Fibroblast of skin of left biceps (primary cell): ENCODE data around the gene TRIM60.
"Not testable (repeated sequence)": the region's sequence is repeated elsewhere in the genome, so short reads cannot be mapped to it uniquely, and the experiment has no call there.

Source experiments
- DNase-seq, 2 experiments: peaks; one replicate each; pipeline ENCODE4 v3.0.0-alpha.2; 2013; ENCODE audit warnings: low read depth in 2 of 2

TRIM60 gene

GRCh38 chr4:165031436-165032211 is at the start of gene TRIM60:
Gene TRIM60, plus strand, starts transcription at chr4:165031999. Its CDS starts 8,074 bp downstream, at chr4:165040073.
- no peak for DNase-seq

DNA sequence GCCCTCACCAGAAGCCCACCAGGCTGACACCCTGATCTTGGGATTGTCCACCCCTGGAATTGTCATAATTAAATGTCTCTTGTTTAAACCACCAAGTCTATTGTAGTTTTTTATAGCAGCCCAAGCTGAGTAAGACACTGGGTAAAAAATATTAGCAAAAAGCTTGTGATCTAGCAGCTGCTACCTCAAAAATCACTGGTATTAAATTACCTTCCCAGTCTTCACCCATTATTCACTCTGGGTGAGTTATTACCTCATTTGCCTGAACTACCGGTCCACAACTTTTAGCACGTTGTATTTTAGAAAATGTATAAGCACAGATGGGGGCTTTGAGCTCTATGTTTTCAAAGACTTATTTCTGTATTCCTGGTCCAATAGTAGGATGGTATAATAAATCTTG is 42.3 kb upstream of the TRIM60 start:
- DNase-seq: no peak

- DNase-seq: not testable (repeated sequence)
Measured at GRCh38 chr4:164990786-164991185, 41.0 kb upstream of the TRIM60 start.

DNA sequence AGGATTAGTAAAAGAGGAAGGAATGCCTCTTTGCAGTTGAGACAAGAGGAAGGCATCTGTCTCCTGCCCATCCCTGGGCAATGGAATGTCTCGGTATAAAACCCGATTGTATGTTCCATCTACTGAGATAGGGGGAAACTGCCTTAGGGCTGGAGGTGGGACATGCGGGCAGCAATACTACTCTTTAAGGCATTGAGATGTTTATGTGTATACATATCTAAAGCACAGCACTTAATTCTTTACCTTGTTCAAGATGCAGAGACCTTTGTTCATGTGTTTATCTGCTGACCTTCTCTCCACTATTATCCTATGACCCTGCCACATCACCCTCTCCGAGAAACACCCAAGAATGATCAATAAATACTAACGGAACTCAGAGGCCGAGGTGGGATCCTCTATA is 35.7 kb upstream of the TRIM60 start:
- DNase-seq: not testable (repeated sequence)

GRCh38 chr4:164997324-164997723 is 34.5 kb upstream of the TRIM60 start:
- DNase-seq: no peak

DNA sequence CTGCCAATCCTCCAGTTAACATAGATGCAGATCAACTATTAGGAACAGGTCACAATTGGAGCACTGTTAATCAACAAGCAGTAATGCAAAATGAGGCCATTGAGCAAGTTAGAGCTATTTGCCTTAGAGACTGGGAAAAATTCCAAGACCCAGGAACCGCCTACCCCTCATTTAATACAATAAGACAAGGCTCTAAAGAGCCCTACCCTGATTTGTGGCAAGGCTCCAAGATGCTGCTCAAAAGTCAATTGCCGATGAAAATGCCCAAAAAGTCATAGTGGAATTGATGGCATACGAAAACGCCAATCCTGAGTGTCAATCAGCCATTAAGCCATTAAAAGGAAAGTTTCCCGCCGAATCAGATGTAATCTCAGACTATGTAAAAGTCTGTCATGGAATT is 33.9 kb upstream of the TRIM60 start:
- DNase-seq: no peak

DNA sequence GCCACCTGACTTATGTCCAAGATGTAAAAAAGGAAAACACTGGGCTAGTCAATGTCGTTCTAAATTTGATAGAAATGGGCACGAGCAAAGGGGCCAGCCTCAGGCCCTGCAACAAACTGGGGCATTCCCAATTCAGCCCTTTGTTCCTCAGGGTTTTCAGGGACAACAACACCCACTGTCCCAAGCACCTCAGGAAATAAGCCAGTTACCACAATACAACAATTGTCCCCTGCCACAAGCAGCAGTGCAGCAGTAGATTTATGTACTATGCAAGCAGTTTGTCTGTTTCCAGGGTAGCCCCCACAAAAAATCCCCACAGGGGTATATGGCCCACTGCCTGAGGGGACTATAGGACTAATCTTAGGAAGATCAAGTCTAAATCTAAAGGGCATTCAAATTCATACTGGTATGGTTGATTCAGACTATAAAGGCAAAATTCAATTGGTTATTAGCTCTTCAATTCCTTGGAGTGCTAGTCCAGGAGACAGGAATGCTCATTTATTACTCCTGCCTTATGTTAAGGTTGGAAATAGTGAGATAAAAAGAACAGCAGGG is 33.2 kb upstream of the TRIM60 start:
- DNase-seq: not testable (repeated sequence)

DNA sequence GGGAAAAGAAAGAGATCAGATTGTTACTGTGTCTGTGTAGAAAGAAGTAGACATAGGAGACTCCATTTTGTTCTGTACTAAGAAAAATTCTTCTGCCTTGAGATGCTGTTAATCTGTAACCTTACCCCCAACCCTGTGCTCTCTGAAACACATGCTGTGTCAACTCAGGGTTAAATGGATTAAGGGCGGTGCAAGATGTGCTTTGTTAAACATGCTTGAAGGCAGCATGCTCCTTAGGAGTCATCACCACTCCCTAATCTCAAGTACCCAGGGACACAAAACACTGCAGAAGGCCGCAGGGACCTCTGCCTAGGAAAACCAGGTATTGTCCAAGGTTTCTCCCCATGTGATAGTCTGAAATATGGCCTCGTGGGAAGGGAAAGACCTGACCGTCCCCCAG is 29.8 kb upstream of the TRIM60 start:
- not testable (repeated sequence) for DNase-seq

DNA sequence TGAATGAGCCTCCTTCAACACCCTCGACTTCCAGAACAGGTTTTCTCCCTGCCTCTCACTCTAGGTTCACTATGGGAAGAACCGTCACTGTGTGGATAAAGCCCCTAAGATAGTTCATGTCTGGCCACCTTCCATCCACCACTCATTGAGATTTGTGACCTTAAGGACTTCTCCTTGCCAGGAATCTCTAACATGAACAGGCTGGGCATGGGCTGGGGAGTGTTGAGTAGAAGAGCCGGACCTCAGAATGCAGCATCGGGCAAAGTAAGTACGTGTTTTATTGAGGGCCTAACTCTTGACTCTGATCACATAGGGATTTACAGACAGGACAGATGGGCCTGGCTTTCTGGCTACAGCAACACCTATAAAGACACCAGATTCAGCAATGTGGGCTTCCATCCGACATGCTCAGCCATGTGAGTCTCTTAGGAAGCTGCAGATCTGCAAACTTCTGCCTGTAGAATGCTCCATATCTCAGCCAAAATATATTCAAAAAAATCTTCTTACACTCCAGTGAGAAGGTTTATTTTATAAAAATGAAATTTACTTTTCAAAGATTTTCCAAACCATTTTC is 26.4 kb upstream of the TRIM60 start:
- DNase-seq: no peak

DNA sequence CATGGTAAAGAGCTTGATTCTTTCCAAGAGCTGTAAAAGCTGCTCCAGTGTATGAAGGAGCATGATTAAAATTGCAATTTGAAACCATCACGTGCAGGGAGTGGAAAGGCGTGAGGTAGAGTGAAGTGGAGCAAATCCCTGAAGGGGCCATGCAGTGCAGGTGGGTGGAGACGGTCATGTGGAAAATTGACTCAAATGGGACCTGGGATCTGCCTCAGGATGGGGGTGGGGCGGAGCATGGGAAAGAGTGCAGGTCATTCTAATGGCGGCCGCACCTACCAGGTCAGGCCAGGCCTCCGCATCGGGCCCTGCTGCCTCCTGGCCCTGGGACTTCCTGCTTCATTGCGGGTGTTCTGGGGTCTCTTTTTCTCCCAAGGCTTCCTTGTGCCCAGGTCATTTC is 25.3 kb upstream of the TRIM60 start:
- DNase-seq: no peak

GRCh38 chr4:165006886-165007285 is 24.9 kb upstream of the TRIM60 start:
- DNase-seq: no peak

DNA sequence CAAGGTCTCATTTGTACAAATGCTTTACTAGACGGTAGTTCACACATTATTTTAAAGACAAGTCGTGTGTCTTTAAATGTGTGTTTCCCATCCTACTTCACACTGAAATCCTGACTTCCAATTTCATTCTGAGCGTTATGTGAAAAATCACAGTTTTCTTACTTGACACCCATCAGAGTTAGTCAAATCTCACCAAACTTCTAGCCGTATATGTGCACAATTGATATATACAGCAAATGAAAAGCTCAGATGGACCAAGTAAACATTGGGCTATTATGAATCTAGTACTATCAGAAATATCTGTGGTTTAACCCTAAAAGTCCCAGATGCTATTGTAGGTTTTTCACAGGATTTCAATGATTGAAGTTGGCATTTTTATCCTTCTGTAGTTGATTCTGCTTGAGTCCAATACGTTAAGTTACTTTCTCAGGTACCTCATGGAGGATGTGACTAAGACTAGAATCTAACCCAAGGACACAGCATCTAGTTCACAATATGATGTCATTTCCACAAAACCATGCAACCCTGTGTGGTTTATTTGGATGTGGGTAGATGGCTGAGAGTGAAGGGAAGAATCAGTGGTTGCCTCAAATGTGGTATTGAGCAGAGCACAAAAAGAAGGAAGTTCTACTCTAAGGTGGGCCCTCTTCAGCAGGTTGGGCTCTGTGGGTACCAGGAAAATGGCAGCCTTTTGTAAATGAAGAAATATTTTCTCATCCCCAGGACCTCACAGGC is 22.1 kb upstream of the TRIM60 start:
- DNase-seq: no peak

GRCh38 chr4:165010487-165010886 is 21.3 kb upstream of the TRIM60 start:
- no peak for DNase-seq

DNA sequence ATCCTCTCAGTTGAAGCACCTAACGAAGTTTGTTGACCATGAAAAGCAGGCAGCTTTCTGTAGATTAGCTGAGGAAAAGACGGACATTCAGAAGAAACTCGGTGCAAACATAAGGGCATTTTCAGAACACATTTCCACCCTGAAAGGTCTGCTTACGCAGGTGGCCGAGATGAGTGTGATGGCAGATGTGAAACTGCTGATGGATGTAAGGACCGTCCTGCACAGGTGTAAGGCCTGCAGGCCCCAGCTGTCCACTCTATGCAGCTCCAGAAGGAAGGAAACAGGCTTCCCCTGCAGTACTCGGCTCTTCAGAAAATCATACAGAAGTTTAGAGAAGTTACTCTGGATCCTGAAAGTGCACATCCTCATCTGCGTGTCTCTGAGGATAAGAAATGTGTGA is 20.8 kb upstream of the TRIM60 start:
- DNase-seq: no peak

- DNase-seq: no peak
Measured at GRCh38 chr4:165011403-165011802, 20.4 kb upstream of the TRIM60 start.

DNA sequence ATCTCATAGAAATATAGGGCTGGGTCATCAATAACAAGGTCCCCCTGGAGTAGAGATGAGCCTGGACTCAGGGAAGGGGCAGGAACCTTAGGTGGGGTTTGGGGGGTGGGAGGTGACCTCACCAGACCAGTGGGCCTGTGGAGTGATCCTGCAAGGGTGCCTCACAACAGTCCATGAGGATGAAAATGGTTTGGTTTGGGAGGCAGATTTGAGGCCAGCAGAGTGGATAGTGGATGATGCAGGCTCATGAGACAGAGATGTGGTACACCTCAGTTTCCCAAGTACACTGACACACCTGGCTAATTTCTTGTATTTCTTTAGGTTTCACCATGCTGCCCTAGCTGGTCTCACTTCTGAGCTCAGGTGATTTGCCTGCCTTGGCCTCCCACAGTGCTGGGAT is 18.1 kb upstream of the TRIM60 start:
- no peak for DNase-seq

GRCh38 chr4:165016971-165017370 is 14.8 kb upstream of the TRIM60 start:
- DNase-seq: no peak

DNA sequence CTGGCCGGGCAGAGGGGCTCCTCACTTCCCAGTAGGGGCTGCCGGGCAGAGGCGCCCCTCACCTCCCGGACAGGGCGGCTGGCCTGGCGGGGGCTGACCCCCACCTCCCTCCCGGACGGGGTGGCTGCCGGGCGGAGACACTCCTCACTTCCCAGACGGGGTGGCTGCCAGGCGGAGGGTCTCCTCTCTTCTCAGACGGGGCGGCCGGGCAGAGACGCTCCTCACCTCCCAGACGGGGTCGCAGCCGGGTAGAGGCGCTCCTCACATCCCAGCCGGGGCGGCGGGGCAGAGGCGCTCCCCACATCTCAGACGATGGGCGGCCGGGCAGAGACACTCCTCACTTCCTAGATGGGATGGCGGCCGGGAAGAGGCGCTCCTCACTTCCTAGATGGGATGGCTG is 11.8 kb upstream of the TRIM60 start:
- DNase-seq: not testable (repeated sequence)

GRCh38 chr4:165025782-165026181 is 6.0 kb upstream of the TRIM60 start:
- not testable (repeated sequence) for DNase-seq

DNA sequence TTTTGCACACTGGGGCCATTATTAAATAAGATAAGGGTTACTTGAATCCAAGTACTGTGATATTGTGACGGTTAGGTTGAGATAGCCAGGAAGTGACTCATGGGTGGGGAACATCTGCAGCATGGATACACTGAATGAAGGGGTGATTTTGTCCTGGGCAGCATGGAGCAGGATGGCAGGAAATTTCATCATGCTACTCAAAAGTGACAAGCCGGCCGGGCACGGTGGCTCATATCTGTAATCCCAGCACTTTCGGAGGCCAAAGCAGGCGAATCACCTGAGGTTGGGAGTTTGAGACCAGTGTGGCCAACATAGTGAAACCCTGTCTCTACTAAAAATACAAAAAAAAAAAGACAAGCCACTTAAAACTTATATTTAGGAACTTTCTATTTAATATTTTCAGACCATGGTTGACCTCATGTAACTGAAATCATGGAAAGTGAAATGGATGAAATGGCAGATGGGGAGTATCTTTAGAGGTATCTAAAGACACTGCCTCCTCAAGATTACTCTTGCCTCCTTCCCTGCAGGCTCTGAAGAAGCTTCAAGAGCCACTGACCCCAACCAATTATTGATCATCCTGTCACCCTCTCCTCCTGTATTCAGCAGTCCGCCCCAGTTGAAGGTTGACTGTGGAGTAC is 3.9 kb upstream of the TRIM60 start:
- no peak for DNase-seq

DNA sequence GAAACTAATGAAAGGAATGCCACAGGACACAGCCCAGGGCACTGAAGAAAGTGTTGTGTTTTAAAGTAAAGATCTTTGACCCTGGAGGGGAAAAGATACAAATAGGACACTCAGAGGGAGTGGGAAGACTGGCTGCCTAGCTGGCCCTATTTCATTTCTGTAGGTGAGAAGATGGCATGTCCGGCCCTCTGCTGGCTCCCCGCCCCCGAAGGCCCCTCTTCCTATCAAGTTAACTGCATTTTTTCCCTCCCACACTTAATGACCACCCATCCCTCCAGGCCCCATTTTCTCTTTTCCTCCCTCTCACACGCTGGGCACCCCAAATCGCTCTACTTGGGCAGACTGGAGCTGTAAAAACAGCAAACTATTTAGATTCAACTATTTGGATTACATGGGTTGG is 16.4 kb downstream of the TRIM60 start:
- no peak for DNase-seq

GRCh38 chr4:165052627-165053026 is 20.8 kb downstream of the TRIM60 start:
- DNase-seq: no peak
